B cell (primary cell): ENCODE data around the gene CALML4. TPM values are rescaled to one million over a fixed set of nuclear protein-coding genes. Genes with fewer than 3 reads are reported as not detected.

Experiments
- ATAC-seq: fragments of 200-7000 bp; cut with Tn5 transposase; one replicate; pipeline ENCODE4 v1.10.0; 2021; ENCODE audit warnings: low read depth, mild to moderate bottlenecking, moderate number of reproducible peaks, moderate library complexity
- CTCF ChIA-PET: fragments of 350-600 bp; sonication (Branson Sonifier 250); formaldehyde crosslinking; loops from one replicate; lab custom pipeline; 2021; ENCODE audit warnings: antibody characterized with exemption, inconsistent platforms; lab: Charles Lee
- POLR2A ChIA-PET: fragments of 350-600 bp; sonication (Branson Sonifier 250); formaldehyde crosslinking; loops from one replicate; lab custom pipeline; 2021; ENCODE audit warnings: antibody characterized with exemption; lab: Charles Lee
- DNase-seq: peaks from one replicate; pipeline ENCODE4 v3.0.0; 2013
- H2AFZ ChIP-seq: 2 replicates; pipeline ENCODE4 v1.6.1; 2012; ENCODE audit warnings: mild to moderate bottlenecking, low read depth, low read length; ENCODE audit not compliant: insufficient read depth, poor library complexity, severe bottlenecking
- H3K27ac ChIP-seq, 2 donors: 1 replicate in 1 of 2; 2 replicates in 1 of 2; pipeline ENCODE4 v1.5.1; 2012 to 2013; ENCODE audit warnings: low read length in 2 of 2, mild to moderate bottlenecking in 2 of 2, moderate library complexity in 1 of 2
- H3K27me3 ChIP-seq, 4 experiments: fragments of 200-600 bp in 1 of 4; sonication (generic) in 1 of 4; replicated peaks in 1 of 4; 1 replicate in 2 of 4; 2 replicates in 2 of 4; pipeline versions ENCODE4 v1.6.1 to v1.7.0; 2013 to 2016; ENCODE audit warnings: low read length in 3 of 4, mild to moderate bottlenecking in 2 of 4, mixed read lengths in 1 of 4, moderate library complexity in 1 of 4; ENCODE audit not compliant: insufficient read depth in 4 of 4, control insufficient read depth in 3 of 4; ENCODE audit errors: control extremely low read depth in 1 of 4
- H3K36me3 ChIP-seq, 2 experiments: replicated peaks in 1 of 2; 1 replicate in 1 of 2; 2 replicates in 1 of 2; pipeline versions ENCODE4 v1.6.1 to v1.7.1; 2013; ENCODE audit warnings: low read length in 1 of 2; ENCODE audit not compliant: insufficient read depth in 2 of 2, control insufficient read depth in 1 of 2; ENCODE audit errors: control extremely low read depth in 1 of 2, extremely low read depth in 1 of 2
- H3K4me1 ChIP-seq, 2 donors: fragments of 200-600 bp in 1 of 2; sonication (generic) in 1 of 2; 1 replicate in 1 of 2; 2 replicates in 1 of 2; pipeline versions ENCODE4 v1.5.1 to v1.6.1; 2013 to 2017; ENCODE audit warnings: low read length in 2 of 2; ENCODE audit not compliant: control insufficient read depth in 2 of 2, insufficient read depth in 2 of 2
- H3K4me2 ChIP-seq: replicated peaks from 2 replicates; pipeline ENCODE3; 2012; ENCODE audit warnings: mild to moderate bottlenecking, low read depth, low read length; ENCODE audit not compliant: poor library complexity, severe bottlenecking
- H3K4me3 ChIP-seq, 5 experiments: fragments of 200-600 bp in 1 of 5; sonication (generic) in 1 of 5; 1 replicate in 3 of 5; 2 replicates in 2 of 5; pipeline versions ENCODE4 v1.5.1 to v1.7.0; 2011 to 2016; ENCODE audit warnings: low read length in 4 of 5, mild to moderate bottlenecking in 4 of 5, low read depth in 2 of 5, control low read depth in 1 of 5, moderate library complexity in 1 of 5; ENCODE audit not compliant: insufficient read depth in 1 of 5; ENCODE audit errors: control extremely low read depth in 1 of 5, extremely low read depth in 1 of 5
- H3K79me2 ChIP-seq: fragments of 200-600 bp; sonication (generic); one replicate; pipeline ENCODE4 v1.6.0; 2016; ENCODE audit warnings: low read length; ENCODE audit not compliant: control insufficient read depth, insufficient read depth
- H3K9ac ChIP-seq: fragments of 200-600 bp; sonication (generic); 2 replicates; pipeline ENCODE4 v1.6.1; 2017; ENCODE audit warnings: mild to moderate bottlenecking, low read length, moderate library complexity
- H3K9me3 ChIP-seq, 3 donors: one replicate each; pipeline versions ENCODE4 v1.6.1 to v1.7.1; 2013; ENCODE audit warnings: low read length in 2 of 3; ENCODE audit not compliant: control insufficient read depth in 2 of 3, insufficient read depth in 1 of 3; ENCODE audit errors: control extremely low read depth in 1 of 3
- H4K20me1 ChIP-seq: 2 replicates; pipeline ENCODE4 v1.6.0; 2012; ENCODE audit warnings: mild to moderate bottlenecking, low read length; ENCODE audit not compliant: insufficient read depth, control insufficient read depth, poor library complexity, severe bottlenecking
- H3K27ac Mint-ChIP-seq: one replicate; pipeline ENCODE4 v1.8.0; 2021; ENCODE audit warnings: mixed read lengths
- H3K27me3 Mint-ChIP-seq: one replicate; pipeline ENCODE4 v1.8.0; 2021; ENCODE audit warnings: mixed read lengths
- H3K4me1 Mint-ChIP-seq: one replicate; pipeline ENCODE4 v1.8.0; 2021; ENCODE audit warnings: mixed read lengths
- H3K4me3 Mint-ChIP-seq: one replicate; pipeline ENCODE4 v1.8.0; 2021; ENCODE audit warnings: mixed read lengths
- H3K9me3 Mint-ChIP-seq: one replicate; pipeline ENCODE4 v1.8.0; 2022; ENCODE audit warnings: mixed read lengths; ENCODE audit not compliant: insufficient read depth
- EZH2 ChIP-seq: IDR thresholded peaks from 2 replicates; pipeline ENCODE4 v1.6.1; 2012; ENCODE audit warnings: borderline replicate concordance, low read depth, mild to moderate bottlenecking, moderate library complexity, low read length; ENCODE audit not compliant: insufficient read depth, poor library complexity, severe bottlenecking
- WGBS: methylation state at CpG from one replicate; pipeline ENCODE4 v1.1.5; 2013; ENCODE audit warnings: missing lambda C conversion rate; ENCODE audit not compliant: insufficient coverage; 5-methylcytosine and 5-hydroxymethylcytosine counted together
- intact Hi-C: fragments of 100-400 bp; cut with micrococcal nuclease; formaldehyde crosslinking; loops from one replicate; pipeline ENCODE4 v1.10.0; 2022
- polyA plus RNA-seq: library from polyadenylated mRNA; depleted of rRNA; stranded (reverse); fragments of >200 nt; gene quantifications from 2 replicates; pipeline ENCODE4 v1.2.3, GENCODE V29; 2012
- total RNA-seq, 2 donors: library from RNA; stranded (reverse); fragments of 120-200 nt in 1 of 2; gene quantifications; 1 replicate in 1 of 2; 2 replicates in 1 of 2; pipeline versions ENCODE4 v1.2.3 to v1.2.4, GENCODE V29; 2013 to 2022
- TF ChIP-seq, protein P1 (sequence below): fragments of 200-600 bp; IDR thresholded peaks from one replicate; pipeline ENCODE4 v1.8.0; 2022; ENCODE audit warnings: antibody characterized with exemption, mild to moderate bottlenecking

CALML4 gene
- total and polyA plus RNA-seq, 2 donors (not counting 1 experiment from before 2014, with no cell fraction given): 2.4 to 4.2 TPM

DNA sequence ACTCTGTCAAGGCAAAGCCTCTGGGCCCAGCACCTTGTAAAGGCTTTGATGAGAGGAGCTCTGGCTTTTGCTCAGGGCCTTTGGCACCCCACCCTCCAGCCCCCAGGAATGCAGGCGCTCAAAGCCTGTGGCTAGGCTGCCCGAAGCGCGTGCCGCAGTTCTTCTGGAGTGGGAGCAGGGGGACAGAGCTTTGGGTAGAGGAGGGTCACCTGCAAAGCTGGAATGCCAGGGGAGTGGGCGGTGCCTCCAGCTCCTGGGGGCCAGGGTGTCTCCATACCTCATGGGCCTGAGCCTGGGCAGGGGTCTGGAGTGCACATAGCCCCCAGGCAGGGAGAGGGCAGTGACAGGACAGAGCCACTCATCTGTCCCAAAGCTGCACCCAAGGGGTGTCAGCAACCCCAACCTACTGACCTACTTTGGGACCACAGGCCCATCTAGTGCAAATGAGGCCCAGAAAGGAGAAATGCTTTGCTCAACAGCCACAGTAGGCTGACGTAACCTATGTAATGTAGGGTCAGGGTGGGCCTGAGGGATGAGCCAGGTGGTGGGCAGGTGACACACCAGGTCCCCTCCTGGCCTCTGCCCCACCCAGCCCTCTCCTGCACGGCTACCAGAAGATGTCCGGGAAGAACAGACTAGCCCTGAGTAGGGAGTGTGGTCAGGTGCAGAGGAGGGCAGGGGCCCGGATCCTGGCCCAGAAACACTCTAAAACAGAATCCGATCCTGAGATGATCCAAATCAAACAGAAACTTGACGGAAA, 2.2 kb upstream of the CALML4 start:
- TF ChIP-seq, protein P1, sequence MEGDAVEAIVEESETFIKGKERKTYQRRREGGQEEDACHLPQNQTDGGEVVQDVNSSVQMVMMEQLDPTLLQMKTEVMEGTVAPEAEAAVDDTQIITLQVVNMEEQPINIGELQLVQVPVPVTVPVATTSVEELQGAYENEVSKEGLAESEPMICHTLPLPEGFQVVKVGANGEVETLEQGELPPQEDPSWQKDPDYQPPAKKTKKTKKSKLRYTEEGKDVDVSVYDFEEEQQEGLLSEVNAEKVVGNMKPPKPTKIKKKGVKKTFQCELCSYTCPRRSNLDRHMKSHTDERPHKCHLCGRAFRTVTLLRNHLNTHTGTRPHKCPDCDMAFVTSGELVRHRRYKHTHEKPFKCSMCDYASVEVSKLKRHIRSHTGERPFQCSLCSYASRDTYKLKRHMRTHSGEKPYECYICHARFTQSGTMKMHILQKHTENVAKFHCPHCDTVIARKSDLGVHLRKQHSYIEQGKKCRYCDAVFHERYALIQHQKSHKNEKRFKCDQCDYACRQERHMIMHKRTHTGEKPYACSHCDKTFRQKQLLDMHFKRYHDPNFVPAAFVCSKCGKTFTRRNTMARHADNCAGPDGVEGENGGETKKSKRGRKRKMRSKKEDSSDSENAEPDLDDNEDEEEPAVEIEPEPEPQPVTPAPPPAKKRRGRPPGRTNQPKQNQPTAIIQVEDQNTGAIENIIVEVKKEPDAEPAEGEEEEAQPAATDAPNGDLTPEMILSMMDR: no peak
- TF ChIP-seq EZH2: no peak
- Mint-ChIP-seq H3K27me3 (no peaks in the 10 kb centered on the region), H3K9me3 (no peaks in the 10 kb centered on the region), H3K27ac (no peak overlapping the region), H3K4me3 (no peak overlapping the region), H3K4me1 (peaks cover 27% of the 10 kb centered on the region)
- DNase-seq: no peak
- CTCF ChIA-PET: no interaction called here
- H3K79me2 ChIP-seq: peaks cover 3% of the 10 kb centered on the region
- H3K4me2 ChIP-seq: no peak overlapping the region
- H4K20me1 ChIP-seq: no peaks in the 10 kb centered on the region
- intact Hi-C loops: no loop called here
- peaks cover 26 to 35% of the 10 kb centered on the region in 2 donors for H3K4me1 ChIP-seq
- H3K4me3 ChIP-seq: no peak overlapping the region
- no peak overlapping the region for H3K27ac ChIP-seq
- peaks cover 0 to 7% (median 0%) of the 10 kb centered on the region in 3 donors for H3K9me3 ChIP-seq
- POLR2A ChIA-PET: no interaction called here
- H3K36me3 ChIP-seq: peaks cover 0 to 3% of the 10 kb centered on the region in 2 experiments
- H2AFZ ChIP-seq: no peak overlapping the region
- H3K9ac ChIP-seq: no peak overlapping the region
- ATAC-seq: no peak
- no peaks in the 10 kb centered on the region for H3K27me3 ChIP-seq
- 96% methylated on average over 4 of the region's 12 CpGs for WGBS

- intact Hi-C loops: no loop called here
- 84% methylated on average over 5 of the region's 12 CpGs for WGBS
- H3K9me3 ChIP-seq: peaks cover 0 to 7% (median 0%) of the 10 kb centered on the region in 3 donors
- no peak overlapping the region for H2AFZ ChIP-seq
- Mint-ChIP-seq H3K4me1 (peaks cover 27% of the 10 kb centered on the region), H3K27me3 (no peaks in the 10 kb centered on the region), H3K9me3 (no peaks in the 10 kb centered on the region), H3K27ac (no peak overlapping the region), H3K4me3 (no peak overlapping the region)
- POLR2A ChIA-PET: no interaction called here
- ATAC-seq (no peak), DNase-seq (no peak)
- H3K4me2 ChIP-seq: no peak overlapping the region
- H3K36me3 ChIP-seq: peaks cover 0 to 3% of the 10 kb centered on the region in 2 experiments
- H3K27ac ChIP-seq: no peak overlapping the region
- CTCF ChIA-PET: no interaction called here
- no peaks in the 10 kb centered on the region for H4K20me1 ChIP-seq
- no peak for TF ChIP-seq EZH2
- TF ChIP-seq, protein P1: no peak
- no peak overlapping the region for H3K4me3 ChIP-seq
- peaks cover 26 to 35% of the 10 kb centered on the region in 2 donors for H3K4me1 ChIP-seq
- H3K27me3 ChIP-seq: no peaks in the 10 kb centered on the region
- no peak overlapping the region for H3K9ac ChIP-seq
- H3K79me2 ChIP-seq: peaks cover 3% of the 10 kb centered on the region
Observed at GRCh38 chr15:68206711-68207151, 1.6 kb upstream of the CALML4 start.
